ENCODE results near the gene TIMM8B. TPM values are rescaled to one million over a fixed set of nuclear protein-coding genes. Genes with fewer than 3 reads are reported as not detected.

Gene TIMM8B
- total and polyA plus RNA-seq, 9 of the 15 experiments (the other 6 are each of a cell fraction or from before 2014, with no cell fraction given), result 95.8 to 338 (median 145) TPM

- TF ChIP-seq ZNF318 (IDR thresholded peaks at IDR 0.05; ENCODE audit: borderline replicate concordance in 1 of 2, low read depth in 1 of 2) (0 out of 4 replicates have a peak, but pooled peaks of 1 of the 2 experiments have one; percentile 56), ETV1 (tag; conservative IDR thresholded peaks at IDR 0.05; ENCODE audit: low read depth) (no peak), ZBTB34 (CRISPR knock-in tag; IDR thresholded peaks at IDR 0.05) (no peak), SMARCA4 (IDR thresholded peaks at IDR 0.05) (peak; percentile 78), NONO (IDR thresholded peaks at IDR 0.05; ENCODE audit: low read depth in 2 of 2, low read length in 1 of 2) (no peak), ETV5 (CRISPR knock-in tag; IDR thresholded peaks at IDR 0.05; ENCODE audit: low read depth) (no peak), ADNP (tag; IDR thresholded peaks at IDR 0.05) (no peak), TCF7 (IDR thresholded peaks at IDR 0.05; ENCODE audit: borderline replicate concordance) (no peak), SPI1 (IDR thresholded peaks at IDR 0.05; ENCODE audit: borderline replicate concordance, low read depth, low read length) (no peak), HNRNPUL1 (IDR thresholded peaks at IDR 0.05; ENCODE audit: low read length) (no peak), GABPB1 (CRISPR knock-in tag; IDR thresholded peaks at IDR 0.05) (no peak), ZNF263 (CRISPR knock-in tag; IDR thresholded peaks at IDR 0.05; ENCODE audit: borderline replicate concordance) (no peak), RAD51 (IDR thresholded peaks at IDR 0.05; ENCODE audit: borderline replicate concordance, low read depth) (no peak), ZBTB17 (CRISPR knock-in tag; IDR thresholded peaks at IDR 0.05) (no peak)
Observed at GRCh38 chr11:112097734-112098528, 11.4 kb upstream of the TIMM8B start (continued).
